ENCODE data around the gene GNAI1.
A peak's percentile ranks its signal among the peaks of the same experiment; 100 is the strongest.

Gene GNAI1

DNA sequence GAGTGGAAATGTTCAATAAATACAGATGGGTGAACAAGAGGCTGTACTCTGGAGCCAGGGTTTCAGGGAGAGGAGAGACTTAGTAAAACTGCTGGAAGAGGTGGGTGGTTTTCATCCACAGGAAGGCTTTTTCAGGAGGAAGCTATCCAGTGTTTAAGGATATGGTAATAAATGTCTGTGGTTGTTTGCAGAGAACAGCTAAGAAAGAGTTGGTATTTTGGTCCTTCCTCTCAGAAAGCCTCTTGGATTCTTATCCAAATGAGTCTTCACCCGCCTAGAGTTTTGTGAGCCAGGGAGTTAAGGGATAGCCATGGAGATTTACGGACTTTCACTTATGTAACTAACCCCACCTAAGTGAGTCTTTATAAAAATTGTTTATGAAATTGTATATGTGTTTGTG is 95.7 kb downstream of the GNAI1 start:
- Histone ChIP-seq H3K36me3 (replicated peaks; ENCODE audit: insufficient read depth, low read length) (no peaks in the 10 kb centered on the region), H3K4me2 (ENCODE audit: low read depth, low read length) (no peak overlapping the region), H3K9me3 (replicated peaks; ENCODE audit: insufficient read depth, low read length) (no peaks in the 10 kb centered on the region), H3K79me2 (ENCODE audit: low read length) (no peaks in the 10 kb centered on the region), H3F3A (ENCODE audit: insufficient read depth, low read length) (no peaks in the 10 kb centered on the region), H2AFZ (ENCODE audit: low read length) (no peak overlapping the region), H3K27ac (ENCODE audit: low read length) (no peak overlapping the region), H3K4me3 (ENCODE audit: low read length) (no peak overlapping the region), H3K27me3 (replicated peaks; ENCODE audit: insufficient read depth, low read length) (no peaks in the 10 kb centered on the region), H3K4me1 (ENCODE audit: low read length) (no peaks in the 10 kb centered on the region), H3K9ac (ENCODE audit: low read length) (no peak overlapping the region), H3K9me2 (replicated peaks; ENCODE audit: insufficient read depth, low read length) (no peaks in the 10 kb centered on the region), H4K20me1 (ENCODE audit: insufficient read depth, low read length) (no peaks in the 10 kb centered on the region)
- TF ChIP-seq CTCF (IDR thresholded peaks at IDR 0.05; ENCODE audit: low read length) (no peak), EZH2phosphoT487 (IDR thresholded peaks at IDR 0.05; ENCODE audit: low read length) (no peak), EZH2 (optimal IDR thresholded peaks at IDR 0.05; ENCODE audit: low read depth, low read length) (no peak)
- no peak for DNase-seq

DNA sequence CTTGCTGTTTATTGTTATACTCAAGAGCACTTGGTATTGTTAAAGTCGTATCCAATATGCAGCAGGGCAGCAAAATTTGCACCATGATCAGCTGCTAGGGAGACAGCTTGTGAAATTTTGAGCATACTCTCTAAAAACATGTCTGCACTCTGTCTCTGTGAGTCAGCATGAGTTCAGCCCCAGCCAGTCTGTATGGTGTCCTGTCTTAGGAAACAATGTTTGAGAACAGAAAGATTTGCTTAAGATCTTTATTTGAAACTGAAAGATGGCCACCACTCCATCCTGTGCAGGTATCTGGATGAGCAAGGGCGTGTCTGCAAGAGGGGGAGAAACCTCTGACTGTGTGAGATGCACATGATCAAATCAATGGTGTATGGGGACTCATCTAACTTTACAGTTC is 97.1 kb downstream of the GNAI1 start:
- Histone ChIP-seq H3K79me2 (ENCODE audit: low read length) (no peaks in the 10 kb centered on the region), H3K9me3 (replicated peaks; ENCODE audit: insufficient read depth, low read length) (no peaks in the 10 kb centered on the region), H4K20me1 (ENCODE audit: insufficient read depth, low read length) (no peaks in the 10 kb centered on the region), H3F3A (ENCODE audit: insufficient read depth, low read length) (no peaks in the 10 kb centered on the region), H3K4me1 (ENCODE audit: low read length) (no peaks in the 10 kb centered on the region), H3K9me2 (replicated peaks; ENCODE audit: insufficient read depth, low read length) (no peaks in the 10 kb centered on the region), H3K4me3 (ENCODE audit: low read length) (no peak overlapping the region), H2AFZ (ENCODE audit: low read length) (no peak overlapping the region), H3K27ac (ENCODE audit: low read length) (no peak overlapping the region), H3K27me3 (replicated peaks; ENCODE audit: insufficient read depth, low read length) (no peaks in the 10 kb centered on the region), H3K9ac (ENCODE audit: low read length) (no peak overlapping the region), H3K36me3 (replicated peaks; ENCODE audit: insufficient read depth, low read length) (no peaks in the 10 kb centered on the region), H3K4me2 (ENCODE audit: low read depth, low read length) (no peak overlapping the region)
- TF ChIP-seq CTCF (IDR thresholded peaks at IDR 0.05; ENCODE audit: low read length) = no peak
- no peak for TF ChIP-seq EZH2 (optimal IDR thresholded peaks at IDR 0.05; ENCODE audit: low read depth, low read length)
- TF ChIP-seq EZH2phosphoT487 (IDR thresholded peaks at IDR 0.05; ENCODE audit: low read length) = no peak
- DNase-seq = peak; percentile 18

DNA sequence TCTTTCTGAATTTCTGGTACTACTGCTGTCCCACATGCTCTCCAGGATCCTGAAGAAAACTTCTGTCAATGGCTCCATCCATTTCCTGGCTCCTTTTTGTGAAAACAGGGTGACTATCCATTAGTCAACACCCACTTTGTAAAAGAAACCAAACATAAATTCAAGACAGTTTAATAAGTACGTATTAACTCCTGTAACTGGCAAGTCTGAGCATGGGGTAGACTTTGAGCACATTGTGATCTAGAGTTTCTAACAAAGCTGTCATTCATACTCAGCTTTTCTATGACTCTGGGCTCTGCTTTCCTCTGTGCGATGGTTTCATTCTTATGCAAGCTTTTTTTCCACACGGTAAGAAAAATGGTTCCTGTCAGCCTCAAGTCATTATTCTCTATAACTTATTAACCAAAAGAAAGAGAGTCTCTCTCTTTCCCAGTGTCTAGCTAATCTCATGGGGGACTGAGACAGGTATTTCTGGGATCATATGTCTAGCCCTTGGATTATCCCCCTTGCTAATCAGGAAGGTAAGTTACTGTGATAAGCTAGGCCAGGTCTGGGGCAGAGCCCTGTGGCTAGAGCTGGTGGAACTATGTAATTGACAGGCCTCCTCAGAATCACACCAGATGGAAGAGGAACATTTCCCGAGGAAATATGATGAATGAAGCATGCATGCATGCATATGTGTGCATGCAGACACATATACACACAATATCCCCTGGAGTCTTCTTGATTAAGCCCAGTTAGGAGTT is 98.5 kb downstream of the GNAI1 start:
- no peaks in the 10 kb centered on the region for H4K20me1 ChIP-seq (ENCODE audit: insufficient read depth, low read length)
- no peaks in the 10 kb centered on the region for H3K27me3 ChIP-seq (replicated peaks; ENCODE audit: insufficient read depth, low read length)
- H2AFZ ChIP-seq (ENCODE audit: low read length) = no peak overlapping the region
- H3K27ac ChIP-seq (ENCODE audit: low read length) = no peak overlapping the region
- no peaks in the 10 kb centered on the region for H3K36me3 ChIP-seq (replicated peaks; ENCODE audit: insufficient read depth, low read length)
- no peak for TF ChIP-seq CTCF (IDR thresholded peaks at IDR 0.05; ENCODE audit: low read length)
- no peak for TF ChIP-seq EZH2 (optimal IDR thresholded peaks at IDR 0.05; ENCODE audit: low read depth, low read length)
- no peak for TF ChIP-seq EZH2phosphoT487 (IDR thresholded peaks at IDR 0.05; ENCODE audit: low read length)
- H3K79me2 ChIP-seq (ENCODE audit: low read length) = no peaks in the 10 kb centered on the region
- no peaks in the 10 kb centered on the region for H3K4me1 ChIP-seq (ENCODE audit: low read length)
- no peak overlapping the region for H3K9ac ChIP-seq (ENCODE audit: low read length)
- H3F3A ChIP-seq (ENCODE audit: insufficient read depth, low read length) = no peaks in the 10 kb centered on the region
- no peak overlapping the region for H3K4me2 ChIP-seq (ENCODE audit: low read depth, low read length)
- H3K9me2 ChIP-seq (replicated peaks; ENCODE audit: insufficient read depth, low read length) = no peaks in the 10 kb centered on the region
- H3K4me3 ChIP-seq (ENCODE audit: low read length) = no peak overlapping the region
- no peak for DNase-seq
- H3K9me3 ChIP-seq (replicated peaks; ENCODE audit: insufficient read depth, low read length) = no peaks in the 10 kb centered on the region
